LNCAP (cell line): ENCODE results near the gene AEBP1.

Experiments used
- TF ChIP-seq, protein P1 (sequence below): fragments of 450-650 bp; IDR thresholded peaks from 2 replicates; pipeline ENCODE4 v1.5.1; 2017; ENCODE audit warnings: mild to moderate bottlenecking

AEBP1 gene

DNA sequence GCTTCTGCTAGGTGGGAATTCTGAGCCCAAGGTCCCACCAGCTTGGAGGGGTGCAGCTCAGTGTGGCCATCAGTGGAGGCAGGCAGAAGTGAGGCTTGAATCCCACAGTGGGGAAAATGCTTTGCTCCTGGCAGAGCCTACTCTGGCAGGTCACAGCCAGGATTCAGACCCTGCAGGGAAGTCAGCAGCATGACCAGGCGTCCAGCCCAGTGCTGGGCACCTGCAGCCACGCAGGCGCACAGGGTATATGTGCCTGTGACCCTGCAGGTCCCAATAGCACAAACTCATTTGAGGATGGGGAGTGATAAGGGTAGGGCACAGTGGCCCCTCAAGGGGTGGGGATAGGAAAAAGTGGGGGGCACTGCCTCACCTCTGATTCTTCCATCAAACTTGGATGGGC, 8.4 kb upstream of the AEBP1 start:
- TF ChIP-seq, protein P1, sequence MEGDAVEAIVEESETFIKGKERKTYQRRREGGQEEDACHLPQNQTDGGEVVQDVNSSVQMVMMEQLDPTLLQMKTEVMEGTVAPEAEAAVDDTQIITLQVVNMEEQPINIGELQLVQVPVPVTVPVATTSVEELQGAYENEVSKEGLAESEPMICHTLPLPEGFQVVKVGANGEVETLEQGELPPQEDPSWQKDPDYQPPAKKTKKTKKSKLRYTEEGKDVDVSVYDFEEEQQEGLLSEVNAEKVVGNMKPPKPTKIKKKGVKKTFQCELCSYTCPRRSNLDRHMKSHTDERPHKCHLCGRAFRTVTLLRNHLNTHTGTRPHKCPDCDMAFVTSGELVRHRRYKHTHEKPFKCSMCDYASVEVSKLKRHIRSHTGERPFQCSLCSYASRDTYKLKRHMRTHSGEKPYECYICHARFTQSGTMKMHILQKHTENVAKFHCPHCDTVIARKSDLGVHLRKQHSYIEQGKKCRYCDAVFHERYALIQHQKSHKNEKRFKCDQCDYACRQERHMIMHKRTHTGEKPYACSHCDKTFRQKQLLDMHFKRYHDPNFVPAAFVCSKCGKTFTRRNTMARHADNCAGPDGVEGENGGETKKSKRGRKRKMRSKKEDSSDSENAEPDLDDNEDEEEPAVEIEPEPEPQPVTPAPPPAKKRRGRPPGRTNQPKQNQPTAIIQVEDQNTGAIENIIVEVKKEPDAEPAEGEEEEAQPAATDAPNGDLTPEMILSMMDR: no peak

DNA sequence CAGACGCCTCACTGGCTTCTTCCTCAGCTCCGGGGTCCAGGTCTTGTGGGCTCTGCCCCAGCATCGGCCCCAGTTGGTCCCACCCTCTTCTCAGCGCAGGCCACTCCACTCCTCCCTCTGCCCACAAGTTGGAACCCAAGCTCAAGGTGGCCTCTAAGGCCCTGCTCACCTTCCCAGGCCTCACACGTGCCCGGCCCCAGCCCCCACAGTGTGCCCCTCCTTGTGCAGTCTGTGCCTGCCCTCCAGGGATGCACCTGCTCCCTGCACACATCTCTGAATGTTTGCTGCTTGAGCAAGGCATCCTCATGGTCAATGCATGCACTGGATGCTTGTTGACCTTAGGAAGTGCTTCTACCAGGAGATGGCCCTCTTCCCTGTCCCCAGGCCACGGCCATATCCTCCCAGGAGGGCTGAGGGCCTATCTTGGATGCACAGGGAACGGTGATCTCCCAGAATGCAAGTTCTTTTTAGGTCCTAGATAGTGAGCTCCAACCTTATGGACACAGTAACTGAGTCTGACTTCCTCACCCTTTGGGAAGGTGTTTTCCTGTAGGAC, 7.7 kb upstream of the AEBP1 start:
- TF ChIP-seq, protein P1: no peak

DNA sequence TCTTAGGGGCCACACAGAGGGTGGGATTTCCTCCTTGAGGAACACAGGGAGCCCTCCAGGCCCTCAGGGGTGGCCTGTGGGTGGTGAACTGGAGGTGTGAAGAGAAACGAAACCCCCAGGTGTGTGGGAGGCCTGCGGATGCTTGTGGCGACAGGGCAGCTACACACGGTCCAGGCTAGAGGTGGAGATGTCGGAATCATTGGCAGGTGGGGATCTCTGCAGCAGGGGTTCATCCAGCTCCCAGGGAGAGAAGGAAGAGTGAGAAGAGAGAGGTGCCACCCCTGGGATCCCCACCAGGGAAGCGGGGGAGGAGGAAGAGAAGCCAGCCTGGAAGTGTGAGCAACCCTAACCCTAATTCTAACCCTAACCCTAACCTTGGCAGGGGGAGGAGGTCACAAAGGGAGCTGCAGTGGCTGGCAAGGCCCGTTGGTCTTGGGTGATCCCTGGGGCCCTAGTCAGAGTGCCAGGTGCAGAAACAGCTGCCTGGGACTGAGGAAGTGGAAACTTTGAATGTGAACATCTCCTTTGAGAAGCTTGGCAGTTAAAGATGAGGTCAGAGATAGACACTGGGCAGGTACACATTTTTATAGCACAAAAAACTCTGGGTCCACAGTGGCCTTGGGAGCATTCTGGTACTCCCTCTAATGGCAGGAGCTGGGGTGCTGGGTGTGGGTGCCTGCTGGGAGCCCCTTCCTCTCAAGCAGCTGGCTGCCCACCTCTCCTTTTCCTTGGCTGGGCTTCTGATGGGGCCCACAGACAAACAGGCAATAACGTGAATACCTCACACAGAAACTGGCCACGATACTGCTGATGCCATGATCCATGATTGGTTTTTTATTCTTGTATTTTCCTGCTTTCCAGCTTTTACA, 6.8 kb upstream of the AEBP1 start:
- TF ChIP-seq, protein P1: no peak

DNA sequence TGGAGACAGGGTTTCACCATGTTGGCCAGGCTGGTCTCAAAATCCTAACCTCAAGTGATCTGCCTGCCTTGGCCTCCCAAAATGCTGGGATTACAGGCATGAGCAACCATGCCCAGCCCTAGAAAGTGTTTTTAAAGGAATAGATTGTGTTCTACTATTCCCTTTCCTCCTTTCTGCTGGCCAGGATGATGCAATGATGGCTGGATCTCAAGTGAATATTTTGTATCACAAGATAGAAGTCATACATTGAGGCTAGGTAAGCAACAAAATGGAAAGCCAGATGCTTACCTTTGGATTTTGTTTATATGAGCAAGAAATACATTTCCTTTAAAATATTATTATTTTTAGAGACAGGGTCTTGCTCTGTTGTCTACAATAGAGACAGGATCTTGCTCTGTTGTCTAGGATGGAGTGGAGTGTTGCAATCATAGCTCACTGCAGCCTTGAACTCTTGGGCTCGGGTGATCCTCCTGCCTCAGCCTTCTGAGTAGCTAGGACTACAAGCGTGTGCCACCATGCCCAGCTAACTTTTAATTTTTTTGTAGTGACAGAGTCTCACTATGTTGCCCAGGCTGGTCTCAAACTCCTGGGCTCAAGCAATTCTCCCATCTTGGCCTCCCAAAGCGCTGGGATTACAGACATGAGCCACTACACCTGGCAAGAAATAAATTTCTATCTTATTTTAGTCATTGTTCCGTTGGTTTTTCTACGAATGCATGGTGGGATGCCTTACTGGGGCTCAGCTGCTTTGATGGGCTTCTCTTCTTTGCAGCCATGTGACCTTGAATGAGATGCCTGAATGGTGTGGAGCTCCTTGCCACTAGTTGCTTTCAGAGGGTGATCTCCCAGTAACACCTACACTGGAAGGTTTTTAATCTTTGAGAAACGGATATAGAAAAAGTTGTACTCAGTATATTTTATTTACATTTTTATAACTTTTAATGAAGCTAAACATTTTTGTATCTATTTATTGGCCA, 5.8 kb upstream of the AEBP1 start:
- TF ChIP-seq, protein P1: no peak

DNA sequence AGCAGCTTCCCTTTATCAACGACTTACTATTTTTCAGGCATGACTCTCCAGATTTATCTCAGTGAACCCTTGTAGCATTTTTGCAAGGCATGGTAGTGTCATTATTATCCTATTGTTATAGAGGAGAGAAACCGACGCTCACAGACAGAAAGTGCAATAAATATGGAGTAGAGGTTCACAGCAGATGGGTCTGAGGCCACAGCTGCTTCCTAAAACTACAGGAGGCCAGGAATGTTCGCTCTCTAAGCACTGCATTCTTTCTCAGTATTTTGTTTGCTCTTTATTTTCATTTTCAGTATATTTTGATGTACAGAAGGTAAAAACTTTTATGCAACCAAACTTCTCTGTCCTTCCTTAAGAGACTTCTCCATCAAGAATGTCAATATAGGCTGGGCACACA, 4.5 kb upstream of the AEBP1 start:
- TF ChIP-seq, protein P1: no peak

DNA sequence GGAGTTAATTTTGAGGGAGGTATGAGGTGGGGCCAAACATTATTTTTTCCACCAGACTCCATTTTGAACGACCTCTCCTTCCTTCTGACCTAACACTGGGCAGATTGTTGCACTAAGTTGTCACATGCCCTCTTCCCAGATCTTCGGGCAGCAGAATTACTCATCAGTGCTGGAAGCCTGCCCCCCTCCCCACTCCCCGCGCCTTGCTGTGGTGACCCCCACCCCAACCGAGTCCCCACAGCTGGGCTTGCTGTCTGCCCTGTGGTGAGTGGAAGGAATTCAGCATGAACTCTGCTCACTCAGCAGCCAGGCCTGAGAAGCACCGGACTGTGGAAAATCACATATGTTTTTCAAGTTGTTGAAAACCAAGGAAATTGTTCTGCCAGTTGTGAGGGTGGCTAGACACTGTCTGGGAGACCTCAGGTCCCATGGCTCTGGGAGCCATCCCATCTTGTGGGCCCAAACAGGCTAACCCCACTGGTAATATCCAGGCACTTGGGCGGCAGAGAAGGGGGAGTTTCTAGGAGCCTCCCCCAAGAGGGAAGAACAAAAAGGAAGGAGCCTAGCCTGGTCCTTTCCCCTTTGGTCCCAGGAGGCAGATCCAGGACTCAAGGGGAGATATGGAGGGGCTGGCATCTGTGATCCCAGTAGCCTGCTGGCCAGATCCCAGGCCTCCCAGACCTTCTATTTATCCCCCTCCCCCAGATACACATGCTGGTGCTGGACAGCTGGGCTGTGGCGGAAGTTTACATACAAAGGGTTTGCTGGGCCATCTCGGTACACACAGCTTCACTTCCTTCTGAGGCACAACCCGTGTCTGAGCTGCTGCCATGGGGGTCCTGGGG, 3.5 kb upstream of the AEBP1 start:
- TF ChIP-seq, protein P1: no peak
